D721Med (cell line): Measurements from ENCODE around the gene BIRC3.
A peak's percentile ranks its signal among the peaks of the same experiment; 100 is the strongest.
"Not testable (repeated sequence)": the region's sequence is repeated elsewhere in the genome, so short reads cannot be mapped to it uniquely, and the experiment has no call there.

Source experiments
- DNase-seq: peaks from one replicate; pipeline ENCODE4 v3.0.0; 2011; ENCODE audit warnings: low spot score; ENCODE audit not compliant: insufficient read length
- FAIRE-seq: peaks from 2 replicates; lab custom pipeline; 2011; peaks lifted over from hg19 to GRCh38; lab: Jason Lieb, UNC
- CTCF ChIP-seq: IDR thresholded peaks from 2 replicates; pipeline ENCODE4 v1.5.1; 2012; ENCODE audit warnings: mild to moderate bottlenecking, control low read depth; ENCODE audit not compliant: insufficient read depth; ENCODE audit errors: missing control alignments

BIRC3 gene

GRCh38 chr11:102325088-102325487 is 7.8 kb downstream of the BIRC3 start:
- no peak for FAIRE-seq
- DNase-seq: no peak
- no peak for TF ChIP-seq CTCF

GRCh38 chr11:102328748-102329147 is 11.5 kb downstream of the BIRC3 start:
- no peak for TF ChIP-seq CTCF
- no peak for FAIRE-seq
- no peak for DNase-seq

- no peak for TF ChIP-seq CTCF
- FAIRE-seq (no peak), DNase-seq (no peak)
Observed at GRCh38 chr11:102330231-102330630, 12.9 kb downstream of the BIRC3 start.

- DNase-seq (no peak), FAIRE-seq (no peak)
- no peak for TF ChIP-seq CTCF
Observed at GRCh38 chr11:102331341-102331740, 14.1 kb downstream of the BIRC3 start.

GRCh38 chr11:102332611-102332994 is 15.3 kb downstream of the BIRC3 start:
- DNase-seq: no peak
- FAIRE-seq: no peak
- no peak for TF ChIP-seq CTCF

GRCh38 chr11:102338479-102339010 is 21.3 kb downstream of the BIRC3 start:
- no peak for DNase-seq
- TF ChIP-seq CTCF: no peak
- FAIRE-seq: no peak

GRCh38 chr11:102341311-102341710 is 24.0 kb downstream of the BIRC3 start:
- not testable (repeated sequence) for FAIRE-seq, DNase-seq

GRCh38 chr11:102341844-102342318 is 24.6 kb downstream of the BIRC3 start:
- DNase-seq: no peak
- peak; percentile 92 for FAIRE-seq
- TF ChIP-seq CTCF: peak; percentile 91
